M059J (cell line): ENCODE data around the gene ASAP2. TPM values are rescaled to one million over a fixed set of nuclear protein-coding genes. Genes with fewer than 3 reads are reported as not detected.

Source experiments
- DNase-seq: peaks from one replicate; pipeline ENCODE4 v3.0.0-alpha.2; 2012; ENCODE audit warnings: low read depth
- total RNA-seq: library from RNA; depleted of rRNA; stranded (reverse); fragments of >200 nt; shearing (Covaris generic); gene quantifications from 2 replicates; pipeline ENCODE4 v1.2.3, GENCODE V29; 2014

The ASAP2 gene
- total RNA-seq, 1 experiment from 2014 or later, result 17.2 TPM

DNA sequence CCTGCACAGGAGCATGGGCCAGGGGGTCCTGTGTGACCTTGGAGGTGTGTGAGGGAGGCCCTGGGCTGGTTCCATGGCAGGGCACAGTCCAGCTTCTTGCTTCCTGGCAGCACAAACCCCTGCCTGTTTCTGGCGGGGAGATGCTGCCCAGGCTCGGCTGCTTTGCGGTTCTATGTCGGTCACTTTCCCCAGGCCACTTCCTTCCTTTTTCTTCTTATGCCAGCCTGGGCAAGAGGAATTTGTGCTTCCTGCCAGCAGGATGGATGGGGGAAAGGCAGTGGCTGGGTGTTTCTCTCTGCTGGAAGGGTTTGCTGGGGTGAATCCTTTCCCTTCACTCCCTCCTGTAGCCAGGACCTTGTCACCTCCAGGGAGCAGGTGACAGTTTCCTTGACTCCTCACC lies 24.3 kb downstream of the ASAP2 start:
- peak; percentile 77 for DNase-seq

DNA sequence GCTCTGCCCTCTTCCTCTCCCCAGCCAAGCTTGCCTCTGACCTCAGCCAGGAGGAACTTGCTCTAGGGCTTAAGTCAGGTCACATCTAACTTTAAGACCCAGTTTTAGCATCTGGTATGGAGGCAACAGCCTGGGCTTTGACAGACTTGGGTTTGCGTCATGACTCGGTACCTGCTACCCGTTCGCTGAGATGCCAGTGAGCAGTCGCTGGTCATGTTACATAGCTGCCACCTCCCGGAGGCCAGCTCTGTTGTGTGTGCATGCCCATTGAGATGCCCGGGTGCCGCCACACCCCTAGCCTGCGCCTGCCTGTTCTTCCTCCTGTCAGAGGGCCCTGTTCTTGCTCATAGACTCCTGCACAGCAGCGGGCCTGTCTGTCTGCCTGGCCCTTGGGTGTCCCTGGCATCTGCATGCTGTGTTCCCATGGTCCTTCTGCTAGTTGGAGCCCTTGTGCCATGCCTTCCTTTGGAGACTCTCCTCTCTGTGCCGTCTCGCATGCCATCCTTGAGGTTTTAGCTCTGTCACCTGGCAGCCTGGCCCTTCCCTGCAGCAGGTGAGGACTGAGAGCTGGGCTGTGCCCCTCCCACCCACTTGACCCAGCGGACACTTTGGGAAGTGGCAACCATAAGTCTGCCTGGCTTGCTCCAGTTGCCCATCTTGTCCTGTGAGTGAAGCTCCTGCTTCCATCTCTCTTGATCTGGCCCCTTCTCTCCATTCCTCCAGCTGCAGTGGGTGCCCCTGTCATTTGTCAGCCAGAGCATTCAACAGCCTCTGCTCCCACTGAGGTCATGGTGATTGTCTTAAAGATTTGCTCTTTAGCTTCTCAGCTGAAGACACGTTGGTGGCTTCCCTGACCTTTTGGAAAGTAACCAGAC lies 24.9 kb downstream of the ASAP2 start:
- DNase-seq, result no peak

DNA sequence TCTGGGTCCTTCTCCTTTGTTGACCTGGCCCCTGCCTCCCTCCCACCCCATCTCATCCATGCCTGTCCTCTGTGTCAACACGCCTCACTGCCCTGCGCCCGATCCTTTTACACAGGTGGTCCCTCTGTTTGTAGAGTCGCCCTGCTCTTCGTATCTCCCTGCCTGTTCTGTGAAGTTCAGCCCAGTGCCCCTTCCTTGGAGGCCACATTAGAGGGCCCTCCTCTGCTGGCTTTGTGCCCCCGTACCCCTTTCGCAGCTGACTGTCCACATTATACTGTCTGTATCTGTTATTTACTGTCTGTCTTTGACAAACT lies 25.5 kb downstream of the ASAP2 start:
- no peak for DNase-seq

DNA sequence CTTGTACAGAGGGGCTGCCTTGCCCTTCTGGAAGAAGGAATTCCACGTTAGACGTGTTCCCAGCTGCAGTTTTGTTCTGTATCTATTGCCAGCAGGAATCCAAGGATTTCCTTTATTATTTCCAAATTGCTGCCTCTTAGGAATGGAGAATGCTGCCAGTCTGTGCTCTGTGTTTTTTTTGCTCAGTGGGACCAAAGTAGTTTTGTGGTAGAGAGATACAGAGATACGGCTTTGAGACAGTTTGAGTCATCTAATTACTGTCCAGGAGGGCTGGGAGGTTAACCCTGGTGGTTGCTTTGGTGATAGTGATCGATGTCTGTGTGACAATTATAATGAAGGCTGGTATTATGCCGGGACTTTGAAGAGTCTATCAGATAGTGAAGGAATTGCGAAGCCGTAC lies 26.3 kb downstream of the ASAP2 start:
- peak; percentile 92 for DNase-seq

DNA sequence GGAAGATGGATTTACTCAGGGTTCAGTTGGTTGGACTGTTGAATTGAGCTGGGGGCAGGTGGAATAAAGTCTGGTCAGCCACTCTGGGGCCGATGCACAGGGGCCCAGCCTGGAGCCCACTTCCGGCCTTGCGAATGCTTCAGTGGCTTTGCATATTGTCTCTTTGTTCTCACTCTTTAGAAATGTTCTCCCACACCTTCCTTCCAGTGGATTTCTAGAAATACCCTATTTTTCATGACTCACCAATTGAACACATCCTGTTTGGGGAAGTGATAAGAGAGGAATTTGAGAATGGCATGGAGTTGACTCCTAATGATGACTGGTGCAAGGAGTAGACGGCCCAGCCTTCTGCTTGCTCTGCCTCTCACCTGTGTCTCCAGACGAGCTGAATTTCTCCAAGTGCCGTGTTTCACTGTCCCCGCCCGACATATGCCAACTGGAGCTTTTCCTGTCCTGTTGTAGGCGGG lies 28.1 kb downstream of the ASAP2 start:
- DNase-seq, result peak; percentile 97

GRCh38 chr2:9235147-9236044 lies 28.8 kb downstream of the ASAP2 start:
- DNase-seq, result no peak

GRCh38 chr2:9236045-9236344 lies 29.4 kb downstream of the ASAP2 start:
- DNase-seq, result no peak

GRCh38 chr2:9236867-9237266 lies 30.3 kb downstream of the ASAP2 start:
- no peak for DNase-seq

DNA sequence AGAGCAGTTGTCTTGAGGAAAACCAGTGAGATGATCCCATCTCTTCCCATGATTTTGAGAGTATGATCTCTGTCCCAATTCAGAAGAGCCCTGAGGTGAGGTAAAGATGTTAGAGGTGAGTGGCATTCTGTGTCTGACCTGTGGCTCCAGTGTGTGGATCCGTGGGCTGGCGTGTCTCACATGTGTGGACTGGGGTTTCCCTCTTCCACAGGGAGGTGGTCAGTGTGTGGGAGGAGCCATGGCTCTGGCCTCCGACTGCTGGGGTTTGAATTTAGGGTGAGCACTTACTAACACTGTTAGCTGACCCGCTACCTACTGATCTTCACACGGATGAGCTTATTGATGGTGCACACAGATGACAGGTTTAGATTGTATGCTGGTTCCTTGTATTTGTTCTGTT lies 31.2 kb downstream of the ASAP2 start:
- DNase-seq, result no peak

GRCh38 chr2:9238591-9239326 lies 32.1 kb downstream of the ASAP2 start:
- no peak for DNase-seq

DNA sequence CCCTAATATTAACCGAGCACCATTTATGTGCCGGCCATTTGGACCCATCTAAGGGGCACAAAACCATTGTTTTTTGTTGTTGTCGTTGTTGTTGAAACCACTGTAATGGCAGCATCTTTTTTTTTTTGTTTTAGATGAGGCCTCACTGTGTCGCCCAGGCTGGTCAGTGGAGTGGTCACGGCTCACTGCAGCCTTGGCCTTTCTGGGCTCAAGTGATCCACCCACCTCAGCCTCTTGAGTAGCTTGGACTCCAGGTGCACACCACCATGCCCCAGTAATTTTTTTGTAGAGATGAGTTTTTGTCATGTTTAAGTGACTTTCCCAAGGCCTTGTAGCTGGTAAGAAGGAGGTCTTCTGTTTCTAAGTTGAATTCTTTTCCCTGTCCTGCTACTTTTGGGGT lies 33.0 kb downstream of the ASAP2 start:
- DNase-seq, result no peak

DNA sequence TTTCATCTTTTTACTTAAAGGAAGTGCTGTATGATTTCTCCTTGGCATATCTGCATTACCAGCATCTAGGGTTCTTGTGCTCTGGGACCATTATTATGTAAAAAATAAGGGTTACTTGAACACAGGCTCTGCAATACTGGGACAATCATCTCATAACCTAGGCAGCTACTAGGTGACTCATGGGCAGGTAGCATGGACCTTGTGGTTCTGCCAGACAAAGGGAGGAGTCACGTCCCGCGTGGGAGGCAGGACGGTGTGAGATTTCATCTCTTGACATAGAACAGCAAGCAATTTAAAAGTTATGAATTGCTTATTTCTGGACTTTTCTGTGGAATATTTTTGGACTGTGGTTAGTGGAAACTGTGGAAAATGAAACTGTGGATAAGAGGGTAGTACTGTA lies 34.1 kb downstream of the ASAP2 start:
- DNase-seq, result peak; percentile 51

- no peak for DNase-seq
Observed at GRCh38 chr2:9241233-9241632, 34.6 kb downstream of the ASAP2 start.

DNA sequence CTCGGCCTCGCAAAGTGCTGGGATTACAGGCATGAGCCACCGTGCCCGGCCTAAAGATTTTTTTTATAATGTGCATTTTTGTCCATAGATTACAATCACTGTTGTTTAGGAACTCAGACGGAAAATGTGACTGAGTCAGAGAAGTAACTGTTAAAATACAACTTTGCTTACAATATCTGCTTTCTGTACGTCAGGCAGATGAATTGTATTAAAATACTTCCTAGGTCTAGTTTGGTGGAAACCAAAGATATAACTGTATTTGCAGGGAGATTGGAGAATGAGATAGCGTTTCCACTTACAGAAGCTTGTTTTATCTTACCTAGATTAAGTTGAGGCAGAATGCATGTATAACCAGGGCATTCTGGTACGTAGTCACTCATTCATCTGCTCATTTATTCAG lies 36.7 kb downstream of the ASAP2 start:
- no peak for DNase-seq

GRCh38 chr2:9244985-9245544 lies 38.5 kb downstream of the ASAP2 start:
- peak; percentile 56 for DNase-seq

- DNase-seq, result no peak
Observed at GRCh38 chr2:9247177-9247576, 40.6 kb downstream of the ASAP2 start.

- no peak for DNase-seq
Observed at GRCh38 chr2:9247786-9248185, 41.2 kb downstream of the ASAP2 start.

DNA sequence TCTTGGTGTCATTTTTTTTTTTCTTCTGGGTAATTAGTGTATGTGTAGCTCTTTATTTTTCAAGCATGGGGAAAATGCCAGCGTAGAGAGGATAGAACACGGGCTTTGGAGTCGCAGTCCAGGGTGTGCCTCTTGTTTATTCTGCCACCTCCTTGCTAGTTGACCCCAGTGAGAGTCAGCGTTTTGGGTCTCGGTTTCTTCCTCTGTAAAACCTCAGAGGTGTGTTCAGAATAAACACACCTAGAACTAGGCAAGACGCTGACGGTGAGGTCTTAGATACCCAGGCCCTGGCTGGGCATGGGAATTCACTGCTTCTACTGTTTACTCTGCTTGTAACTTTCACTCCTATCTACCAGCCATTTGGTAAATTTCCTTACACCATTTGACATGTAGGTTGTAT lies 41.8 kb downstream of the ASAP2 start:
- DNase-seq, result no peak

DNA sequence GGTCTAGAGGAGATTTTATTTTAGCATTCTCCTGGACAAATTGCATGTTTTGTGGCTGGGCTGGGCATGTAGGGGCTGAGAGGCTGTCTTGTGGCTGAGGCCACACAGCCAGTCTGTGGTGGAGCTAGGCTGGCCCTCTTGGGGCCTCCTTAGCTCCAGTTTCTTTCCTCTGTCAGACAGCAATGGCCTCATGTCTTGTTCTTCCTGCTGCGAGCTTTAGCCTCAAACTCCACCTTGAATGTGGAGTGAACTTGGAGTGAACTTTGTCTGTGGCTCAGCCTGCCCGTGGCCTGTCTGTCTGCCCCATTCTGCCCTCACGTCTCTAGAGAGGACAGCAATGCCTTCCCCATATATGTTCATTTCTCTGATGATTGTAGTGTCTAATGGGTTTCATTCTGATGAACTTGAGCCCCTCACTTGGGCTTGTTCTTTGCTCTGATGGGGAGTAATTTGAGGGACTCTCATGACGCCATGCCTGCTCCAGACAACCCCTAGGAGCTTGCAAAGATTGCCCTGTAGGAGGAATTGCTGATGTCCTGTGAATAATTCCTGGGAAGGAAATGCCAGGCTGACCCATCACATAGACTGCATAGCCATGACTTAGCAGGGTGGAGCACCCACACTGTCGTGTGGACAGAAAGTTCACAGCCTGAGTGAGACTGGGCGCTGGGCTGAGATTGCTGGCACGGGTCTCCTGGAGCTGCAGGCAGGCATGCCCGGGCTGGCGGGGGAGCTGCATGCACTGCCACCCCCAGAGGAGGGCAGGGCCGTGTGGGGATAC lies 42.6 kb downstream of the ASAP2 start:
- peak; percentile 81 for DNase-seq

- no peak for DNase-seq
Observed at GRCh38 chr2:9250091-9250490, 43.5 kb downstream of the ASAP2 start.

- DNase-seq, result no peak
Observed at GRCh38 chr2:9250498-9251153, 44.0 kb downstream of the ASAP2 start.
